B cell (primary cell): ENCODE data around the gene QSER1. TPM values are rescaled to one million over a fixed set of nuclear protein-coding genes. Genes with fewer than 3 reads are reported as not detected.
"Not testable (repeated sequence)": the region's sequence is repeated elsewhere in the genome, so short reads cannot be mapped to it uniquely, and the experiment has no call there.

Source experiments
- ATAC-seq: fragments of 200-7000 bp; cut with Tn5 transposase; one replicate; pipeline ENCODE4 v1.10.0; 2021; ENCODE audit warnings: low read depth, mild to moderate bottlenecking, moderate number of reproducible peaks, moderate library complexity
- CTCF ChIA-PET: fragments of 350-600 bp; sonication (Branson Sonifier 250); formaldehyde crosslinking; loops from one replicate; lab custom pipeline; 2021; ENCODE audit warnings: antibody characterized with exemption, inconsistent platforms; lab: Charles Lee
- POLR2A ChIA-PET: fragments of 350-600 bp; sonication (Branson Sonifier 250); formaldehyde crosslinking; loops from one replicate; lab custom pipeline; 2021; ENCODE audit warnings: antibody characterized with exemption; lab: Charles Lee
- DNase-seq: peaks from one replicate; pipeline ENCODE4 v3.0.0; 2013
- H2AFZ ChIP-seq: 2 replicates; pipeline ENCODE4 v1.6.1; 2012; ENCODE audit warnings: mild to moderate bottlenecking, low read depth, low read length; ENCODE audit not compliant: insufficient read depth, poor library complexity, severe bottlenecking
- H3K27ac ChIP-seq, 2 donors: 1 replicate in 1 of 2; 2 replicates in 1 of 2; pipeline ENCODE4 v1.5.1; 2012 to 2013; ENCODE audit warnings: low read length in 2 of 2, mild to moderate bottlenecking in 2 of 2, moderate library complexity in 1 of 2
- H3K27me3 ChIP-seq, 4 experiments: fragments of 200-600 bp in 1 of 4; sonication (generic) in 1 of 4; replicated peaks in 1 of 4; 1 replicate in 2 of 4; 2 replicates in 2 of 4; pipeline versions ENCODE4 v1.6.1 to v1.7.0; 2013 to 2016; ENCODE audit warnings: low read length in 3 of 4, mild to moderate bottlenecking in 2 of 4, mixed read lengths in 1 of 4, moderate library complexity in 1 of 4; ENCODE audit not compliant: insufficient read depth in 4 of 4, control insufficient read depth in 3 of 4; ENCODE audit errors: control extremely low read depth in 1 of 4
- H3K36me3 ChIP-seq, 2 experiments: replicated peaks in 1 of 2; 1 replicate in 1 of 2; 2 replicates in 1 of 2; pipeline versions ENCODE4 v1.6.1 to v1.7.1; 2013; ENCODE audit warnings: low read length in 1 of 2; ENCODE audit not compliant: insufficient read depth in 2 of 2, control insufficient read depth in 1 of 2; ENCODE audit errors: control extremely low read depth in 1 of 2, extremely low read depth in 1 of 2
- H3K4me1 ChIP-seq, 2 donors: fragments of 200-600 bp in 1 of 2; sonication (generic) in 1 of 2; 1 replicate in 1 of 2; 2 replicates in 1 of 2; pipeline versions ENCODE4 v1.5.1 to v1.6.1; 2013 to 2017; ENCODE audit warnings: low read length in 2 of 2; ENCODE audit not compliant: control insufficient read depth in 2 of 2, insufficient read depth in 2 of 2
- H3K4me2 ChIP-seq: replicated peaks from 2 replicates; pipeline ENCODE3; 2012; ENCODE audit warnings: mild to moderate bottlenecking, low read depth, low read length; ENCODE audit not compliant: poor library complexity, severe bottlenecking
- H3K4me3 ChIP-seq, 5 experiments: fragments of 200-600 bp in 1 of 5; sonication (generic) in 1 of 5; 1 replicate in 3 of 5; 2 replicates in 2 of 5; pipeline versions ENCODE4 v1.5.1 to v1.7.0; 2011 to 2016; ENCODE audit warnings: low read length in 4 of 5, mild to moderate bottlenecking in 4 of 5, low read depth in 2 of 5, control low read depth in 1 of 5, moderate library complexity in 1 of 5; ENCODE audit not compliant: insufficient read depth in 1 of 5; ENCODE audit errors: control extremely low read depth in 1 of 5, extremely low read depth in 1 of 5
- H3K79me2 ChIP-seq: fragments of 200-600 bp; sonication (generic); one replicate; pipeline ENCODE4 v1.6.0; 2016; ENCODE audit warnings: low read length; ENCODE audit not compliant: control insufficient read depth, insufficient read depth
- H3K9ac ChIP-seq: fragments of 200-600 bp; sonication (generic); 2 replicates; pipeline ENCODE4 v1.6.1; 2017; ENCODE audit warnings: mild to moderate bottlenecking, low read length, moderate library complexity
- H3K9me3 ChIP-seq, 3 donors: one replicate each; pipeline versions ENCODE4 v1.6.1 to v1.7.1; 2013; ENCODE audit warnings: low read length in 2 of 3; ENCODE audit not compliant: control insufficient read depth in 2 of 3, insufficient read depth in 1 of 3; ENCODE audit errors: control extremely low read depth in 1 of 3
- H4K20me1 ChIP-seq: 2 replicates; pipeline ENCODE4 v1.6.0; 2012; ENCODE audit warnings: mild to moderate bottlenecking, low read length; ENCODE audit not compliant: insufficient read depth, control insufficient read depth, poor library complexity, severe bottlenecking
- H3K27ac Mint-ChIP-seq: one replicate; pipeline ENCODE4 v1.8.0; 2021; ENCODE audit warnings: mixed read lengths
- H3K27me3 Mint-ChIP-seq: one replicate; pipeline ENCODE4 v1.8.0; 2021; ENCODE audit warnings: mixed read lengths
- H3K4me1 Mint-ChIP-seq: one replicate; pipeline ENCODE4 v1.8.0; 2021; ENCODE audit warnings: mixed read lengths
- H3K4me3 Mint-ChIP-seq: one replicate; pipeline ENCODE4 v1.8.0; 2021; ENCODE audit warnings: mixed read lengths
- H3K9me3 Mint-ChIP-seq: one replicate; pipeline ENCODE4 v1.8.0; 2022; ENCODE audit warnings: mixed read lengths; ENCODE audit not compliant: insufficient read depth
- EZH2 ChIP-seq: IDR thresholded peaks from 2 replicates; pipeline ENCODE4 v1.6.1; 2012; ENCODE audit warnings: borderline replicate concordance, low read depth, mild to moderate bottlenecking, moderate library complexity, low read length; ENCODE audit not compliant: insufficient read depth, poor library complexity, severe bottlenecking
- WGBS: methylation state at CpG from one replicate; pipeline ENCODE4 v1.1.5; 2013; ENCODE audit warnings: missing lambda C conversion rate; ENCODE audit not compliant: insufficient coverage; 5-methylcytosine and 5-hydroxymethylcytosine counted together
- intact Hi-C: fragments of 100-400 bp; cut with micrococcal nuclease; formaldehyde crosslinking; loops from one replicate; pipeline ENCODE4 v1.10.0; 2022
- polyA plus RNA-seq: library from polyadenylated mRNA; depleted of rRNA; stranded (reverse); fragments of >200 nt; gene quantifications from 2 replicates; pipeline ENCODE4 v1.2.3, GENCODE V29; 2012
- total RNA-seq, 2 donors: library from RNA; stranded (reverse); fragments of 120-200 nt in 1 of 2; gene quantifications; 1 replicate in 1 of 2; 2 replicates in 1 of 2; pipeline versions ENCODE4 v1.2.3 to v1.2.4, GENCODE V29; 2013 to 2022
- TF ChIP-seq, protein P1 (sequence below): fragments of 200-600 bp; IDR thresholded peaks from one replicate; pipeline ENCODE4 v1.8.0; 2022; ENCODE audit warnings: antibody characterized with exemption, mild to moderate bottlenecking

Gene QSER1
- total and polyA plus RNA-seq, 2 donors (not counting 1 experiment from before 2014, with no cell fraction given): 2.5 to 23.1 TPM

DNA sequence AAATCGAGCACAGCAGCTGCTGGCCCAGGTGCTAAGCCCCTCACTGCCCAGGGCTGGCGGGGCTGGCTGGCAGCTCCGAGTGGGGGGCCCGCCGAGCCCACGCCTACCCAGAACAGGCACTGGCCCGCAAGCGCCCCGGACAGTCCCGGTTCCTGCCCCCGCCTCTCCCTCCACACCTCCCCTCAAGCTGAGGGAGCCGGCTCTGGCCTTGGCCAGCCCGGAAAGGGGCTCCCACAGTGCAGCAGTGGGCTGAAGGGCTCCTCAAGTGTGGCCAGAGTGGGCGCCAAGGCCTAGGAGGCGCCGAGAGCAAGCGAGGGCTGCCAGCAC lies 4.3 kb upstream of the QSER1 start:
- H4K20me1 ChIP-seq, ATAC-seq, H3K4me3 Mint-ChIP-seq, H3K4me2 ChIP-seq, H3K9ac ChIP-seq, H3K79me2 ChIP-seq, H2AFZ ChIP-seq, intact Hi-C loops, H3K4me1 ChIP-seq, H3K9me3 Mint-ChIP-seq, H3K4me3 ChIP-seq, DNase-seq, POLR2A ChIA-PET, H3K27ac ChIP-seq, H3K36me3 ChIP-seq, H3K27me3 ChIP-seq, H3K27me3 Mint-ChIP-seq, H3K27ac Mint-ChIP-seq: not testable (repeated sequence)
- CTCF ChIA-PET: interaction anchor here (3.3 kb wide), 1 partner anchor 177 kb away, joined by 13 read pairs; no protein-coding TSS in a partner anchor
- peaks cover 0 to 10% (median 0%) of the 10 kb centered on the region in 3 donors for H3K9me3 ChIP-seq
- peaks cover 10% of the 10 kb centered on the region for H3K4me1 Mint-ChIP-seq
- WGBS: 97% methylated on average over 16 of the region's 17 CpGs

DNA sequence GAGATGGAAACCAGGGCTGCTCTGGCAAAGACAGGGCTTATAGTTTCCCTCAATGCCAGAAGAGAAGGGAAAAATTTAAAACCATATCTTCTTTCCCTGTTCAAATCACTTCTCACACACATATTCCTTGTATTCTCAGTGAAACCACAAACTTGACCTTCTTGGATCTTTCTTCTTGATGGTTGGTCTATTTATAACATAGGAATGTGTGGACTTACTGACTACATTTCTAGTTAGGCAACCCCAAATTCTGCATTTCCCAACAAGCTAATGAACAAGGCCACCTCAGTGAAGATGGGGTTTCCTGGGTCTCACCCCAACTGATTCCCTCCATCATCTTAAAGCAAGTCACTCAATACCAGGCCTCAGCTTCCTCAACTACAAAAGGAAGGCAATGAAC lies 3.8 kb upstream of the QSER1 start:
- no peaks in the 10 kb centered on the region for H3K27me3 Mint-ChIP-seq
- no peak overlapping the region for H3K4me2 ChIP-seq
- H3K9ac ChIP-seq: no peak overlapping the region
- TF ChIP-seq, protein P1, sequence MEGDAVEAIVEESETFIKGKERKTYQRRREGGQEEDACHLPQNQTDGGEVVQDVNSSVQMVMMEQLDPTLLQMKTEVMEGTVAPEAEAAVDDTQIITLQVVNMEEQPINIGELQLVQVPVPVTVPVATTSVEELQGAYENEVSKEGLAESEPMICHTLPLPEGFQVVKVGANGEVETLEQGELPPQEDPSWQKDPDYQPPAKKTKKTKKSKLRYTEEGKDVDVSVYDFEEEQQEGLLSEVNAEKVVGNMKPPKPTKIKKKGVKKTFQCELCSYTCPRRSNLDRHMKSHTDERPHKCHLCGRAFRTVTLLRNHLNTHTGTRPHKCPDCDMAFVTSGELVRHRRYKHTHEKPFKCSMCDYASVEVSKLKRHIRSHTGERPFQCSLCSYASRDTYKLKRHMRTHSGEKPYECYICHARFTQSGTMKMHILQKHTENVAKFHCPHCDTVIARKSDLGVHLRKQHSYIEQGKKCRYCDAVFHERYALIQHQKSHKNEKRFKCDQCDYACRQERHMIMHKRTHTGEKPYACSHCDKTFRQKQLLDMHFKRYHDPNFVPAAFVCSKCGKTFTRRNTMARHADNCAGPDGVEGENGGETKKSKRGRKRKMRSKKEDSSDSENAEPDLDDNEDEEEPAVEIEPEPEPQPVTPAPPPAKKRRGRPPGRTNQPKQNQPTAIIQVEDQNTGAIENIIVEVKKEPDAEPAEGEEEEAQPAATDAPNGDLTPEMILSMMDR: no peak
- no peak for TF ChIP-seq EZH2
- peaks cover 0 to 10% (median 0%) of the 10 kb centered on the region in 3 donors for H3K9me3 ChIP-seq
- DNase-seq (no peak), ATAC-seq (no peak)
- peaks cover 12% of the 10 kb centered on the region for H3K4me1 Mint-ChIP-seq
- intact Hi-C loops: no loop called here
- H3K36me3 ChIP-seq: no peaks in the 10 kb centered on the region
- no peak overlapping the region for H3K27ac Mint-ChIP-seq
- H3K79me2 ChIP-seq: peaks cover 6% of the 10 kb centered on the region
- ChIA-PET CTCF (no interaction called here), POLR2A (no interaction called here)
- H3K27me3 ChIP-seq: no peaks in the 10 kb centered on the region
- no peak overlapping the region for H2AFZ ChIP-seq
- no peak overlapping the region for H3K4me3 ChIP-seq
- H3K9me3 Mint-ChIP-seq: no peaks in the 10 kb centered on the region
- no peaks in the 10 kb centered on the region for H4K20me1 ChIP-seq
- H3K4me3 Mint-ChIP-seq: no peak overlapping the region
- H3K4me1 ChIP-seq: peaks cover 5 to 9% of the 10 kb centered on the region in 2 donors
- H3K27ac ChIP-seq: no peak overlapping the region
